AG10803 (cell line): ENCODE results near the gene NOTO.
"Not testable (repeated sequence)": the region's sequence is repeated elsewhere in the genome, so short reads cannot be mapped to it uniquely, and the experiment has no call there.

ENCODE experiments used
- DNase-seq: peaks from one replicate; pipeline ENCODE4 v3.0.0; 2010; ENCODE audit warnings: low read depth
- H3K4me3 ChIP-seq: 2 replicates; pipeline ENCODE4 v1.5.1; 2011; ENCODE audit warnings: mild to moderate bottlenecking, low read length, control low read depth
- TF ChIP-seq, protein P1 (sequence below): conservative IDR thresholded peaks from 2 replicates; pipeline ENCODE4 v1.5.1; 2011; ENCODE audit warnings: mild to moderate bottlenecking, low read length, control low read depth, inconsistent platforms

NOTO gene

DNA sequence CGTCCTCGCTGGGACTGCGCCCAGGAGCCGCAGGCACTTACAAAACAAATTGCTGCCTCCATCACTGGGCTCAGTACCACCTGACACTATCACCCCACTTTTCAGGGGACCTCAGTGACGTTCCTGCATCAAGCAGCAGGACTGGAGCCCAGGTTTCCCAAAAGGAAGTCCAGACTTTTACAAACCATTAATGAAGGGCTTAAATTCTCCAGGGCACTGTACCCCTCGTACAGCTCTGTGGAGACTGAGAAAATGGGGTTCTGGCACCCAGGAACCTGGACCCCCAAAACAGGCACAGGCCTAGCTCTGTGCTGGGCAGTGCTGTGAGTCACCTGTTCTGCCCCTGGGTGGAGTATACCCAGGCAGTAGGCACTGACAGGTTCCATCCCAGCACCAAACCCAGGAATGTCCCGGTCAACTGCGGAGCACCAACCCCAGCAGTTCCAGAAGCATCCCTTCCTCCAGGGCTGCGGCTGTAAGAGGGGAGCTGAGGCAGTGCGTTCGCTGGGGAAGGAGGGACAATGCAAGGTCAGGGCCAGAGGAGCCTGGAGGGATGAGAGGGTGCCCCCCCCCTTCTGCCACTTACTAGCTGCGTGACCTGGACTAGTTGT lies 24.6 kb upstream of the NOTO start:
- TF ChIP-seq, protein P1, sequence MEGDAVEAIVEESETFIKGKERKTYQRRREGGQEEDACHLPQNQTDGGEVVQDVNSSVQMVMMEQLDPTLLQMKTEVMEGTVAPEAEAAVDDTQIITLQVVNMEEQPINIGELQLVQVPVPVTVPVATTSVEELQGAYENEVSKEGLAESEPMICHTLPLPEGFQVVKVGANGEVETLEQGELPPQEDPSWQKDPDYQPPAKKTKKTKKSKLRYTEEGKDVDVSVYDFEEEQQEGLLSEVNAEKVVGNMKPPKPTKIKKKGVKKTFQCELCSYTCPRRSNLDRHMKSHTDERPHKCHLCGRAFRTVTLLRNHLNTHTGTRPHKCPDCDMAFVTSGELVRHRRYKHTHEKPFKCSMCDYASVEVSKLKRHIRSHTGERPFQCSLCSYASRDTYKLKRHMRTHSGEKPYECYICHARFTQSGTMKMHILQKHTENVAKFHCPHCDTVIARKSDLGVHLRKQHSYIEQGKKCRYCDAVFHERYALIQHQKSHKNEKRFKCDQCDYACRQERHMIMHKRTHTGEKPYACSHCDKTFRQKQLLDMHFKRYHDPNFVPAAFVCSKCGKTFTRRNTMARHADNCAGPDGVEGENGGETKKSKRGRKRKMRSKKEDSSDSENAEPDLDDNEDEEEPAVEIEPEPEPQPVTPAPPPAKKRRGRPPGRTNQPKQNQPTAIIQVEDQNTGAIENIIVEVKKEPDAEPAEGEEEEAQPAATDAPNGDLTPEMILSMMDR, result no peak
- DNase-seq, result no peak
- H3K4me3 ChIP-seq, result no peak overlapping the region

DNA sequence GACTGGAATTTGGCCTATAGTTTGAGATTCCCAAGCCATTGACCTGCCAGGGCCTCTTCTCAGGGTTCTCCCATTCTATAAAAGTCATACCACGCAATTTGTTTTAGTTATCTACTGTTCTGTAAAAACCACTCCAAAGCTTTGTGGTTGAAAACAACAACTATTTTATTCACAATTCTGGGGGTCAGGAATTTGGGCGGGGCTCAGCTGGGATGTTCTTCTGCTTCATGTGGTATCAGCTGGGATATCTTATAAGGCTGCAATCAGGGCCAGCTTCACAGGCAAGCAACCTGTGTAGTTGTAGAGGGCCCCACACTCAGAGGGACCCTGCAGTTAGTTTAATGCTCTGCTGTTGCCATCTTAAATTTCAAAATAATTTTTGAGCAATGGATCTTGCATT lies 16.4 kb upstream of the NOTO start:
- H3K4me3 ChIP-seq, result no peak overlapping the region
- TF ChIP-seq, protein P1, result no peak
- no peak for DNase-seq

DNA sequence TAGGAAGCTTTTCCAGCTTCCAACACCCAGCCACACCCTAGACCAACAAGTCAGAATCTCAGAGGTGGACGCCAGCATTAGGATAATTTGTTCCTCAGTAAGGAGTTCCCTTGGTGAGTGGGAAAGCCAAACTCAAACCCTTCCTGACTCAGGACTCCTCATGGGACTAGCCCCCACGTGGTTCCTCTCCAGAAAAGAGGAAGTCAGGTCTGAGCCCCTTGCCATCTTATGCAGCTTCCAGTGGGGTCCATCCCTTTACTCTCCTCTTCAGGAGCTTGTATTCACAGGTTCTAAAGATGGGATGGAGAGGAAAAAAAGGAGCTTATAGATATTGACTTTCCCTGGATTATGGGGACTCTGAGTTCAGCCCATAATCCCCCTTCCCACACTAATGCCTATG lies 14.8 kb upstream of the NOTO start:
- no peak overlapping the region for H3K4me3 ChIP-seq
- DNase-seq, result no peak
- TF ChIP-seq, protein P1, result no peak

DNA sequence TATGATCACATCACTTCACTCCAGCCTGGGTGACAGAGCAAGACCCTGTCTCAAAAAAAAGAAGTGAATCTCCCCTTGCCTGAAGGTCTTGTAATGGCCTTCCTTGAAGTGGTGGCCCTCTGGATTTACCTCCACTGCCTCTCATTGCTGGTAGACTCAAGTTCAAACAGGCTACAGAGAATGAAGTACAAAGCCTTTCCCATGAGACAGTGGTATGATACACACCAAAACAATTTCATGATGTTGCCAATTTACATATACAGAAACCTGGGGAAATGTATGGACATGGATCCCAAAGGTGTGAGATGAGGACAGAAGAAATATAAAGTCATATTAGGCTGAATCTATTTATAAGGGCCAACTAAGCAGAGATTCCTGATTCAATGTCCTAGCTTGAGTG lies 4.8 kb upstream of the NOTO start:
- no peak overlapping the region for H3K4me3 ChIP-seq
- DNase-seq, result no peak
- TF ChIP-seq, protein P1, result no peak

DNA sequence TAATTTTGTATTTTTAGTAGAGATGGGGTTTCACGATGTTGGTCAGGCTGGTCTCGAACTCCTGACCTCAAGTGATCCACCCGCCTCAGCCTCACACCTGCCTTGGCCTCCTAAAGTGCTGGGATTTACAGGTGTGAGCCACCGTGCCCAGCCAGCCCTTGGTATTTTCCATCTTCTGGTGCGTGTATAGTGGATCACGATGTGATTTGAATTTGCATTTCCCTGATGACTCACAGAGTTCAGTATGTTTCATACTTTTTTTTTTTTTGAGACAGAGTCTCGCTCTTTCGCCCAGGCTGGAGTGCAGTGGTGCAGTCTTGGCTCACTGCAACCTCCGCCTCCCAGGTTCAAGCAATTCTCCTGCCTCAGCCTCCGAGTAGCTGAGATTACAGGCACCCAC lies 2.1 kb upstream of the NOTO start:
- not testable (repeated sequence) for H3K4me3 ChIP-seq, DNase-seq

DNA sequence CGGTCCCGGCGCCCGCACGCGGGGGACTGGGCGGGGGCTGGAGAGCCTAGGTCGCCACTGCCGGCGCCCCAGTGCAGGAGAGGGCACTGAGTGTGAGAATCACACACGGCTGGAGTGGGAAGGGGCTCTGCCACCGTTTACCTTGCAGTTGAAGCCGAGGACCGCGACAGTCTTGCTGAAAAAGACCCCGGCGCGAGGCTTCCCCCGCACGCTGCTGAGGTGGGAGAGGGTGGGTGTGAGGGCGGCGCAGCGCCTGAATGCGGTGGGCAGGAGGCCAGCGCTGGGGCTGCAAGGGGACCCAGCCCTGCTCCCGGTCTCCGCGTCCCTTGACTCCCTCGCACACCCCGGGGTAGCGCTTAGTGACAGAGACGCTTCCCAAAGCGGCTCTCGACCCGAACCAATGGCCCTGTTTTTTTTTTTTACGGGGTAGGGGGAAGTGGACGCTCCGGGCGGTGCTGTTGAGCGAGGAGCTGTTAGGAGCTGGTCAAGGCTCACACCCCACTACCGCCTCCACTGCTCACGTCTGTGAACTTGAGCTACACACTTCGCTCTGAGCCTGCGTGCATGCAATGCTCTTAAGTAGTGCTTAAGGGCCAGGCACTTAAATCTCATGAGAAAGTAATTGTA lies 794 bp downstream of the NOTO start:
- TF ChIP-seq, protein P1, result no peak
- H3K4me3 ChIP-seq, result no peak overlapping the region
- no peak for DNase-seq

DNA sequence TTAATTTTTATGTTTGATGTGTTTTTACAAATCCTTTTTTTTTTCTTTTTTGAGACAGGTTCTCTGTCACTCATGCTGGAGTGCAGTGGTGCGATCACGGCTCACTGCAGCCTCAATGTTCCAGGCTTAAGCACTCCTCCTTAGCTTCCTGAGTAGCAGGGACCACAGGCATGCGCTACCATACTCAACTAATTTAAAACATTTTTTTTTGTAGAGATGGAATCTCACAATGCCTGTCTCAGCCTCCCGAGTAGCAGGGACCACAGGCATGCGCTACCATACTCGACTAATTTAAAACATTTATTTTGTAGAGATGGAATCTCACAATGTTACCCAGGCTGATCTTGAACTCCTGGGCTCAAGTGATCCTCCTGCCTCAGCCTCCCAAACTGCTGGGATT lies 3.2 kb downstream of the NOTO start:
- TF ChIP-seq, protein P1, result no peak
- DNase-seq, result peak; percentile 84
- no peak overlapping the region for H3K4me3 ChIP-seq
